SK-N-SH treated with all-trans-retinoic acid at 6 μM for 48 hours (cell line): ENCODE data around the gene IYD.

Experiments
- ARNTL ChIP-seq: fragments of 450-650 bp; formaldehyde crosslinking; IDR thresholded peaks from 2 replicates; pipeline ENCODE4 v1.5.0; 2020; ENCODE audit warnings: low read depth, mild to moderate bottlenecking, moderate library complexity, borderline replicate concordance
- CREB5 ChIP-seq: fragments of 250-450 bp; sonication (Bioruptor Pico); IDR thresholded peaks from 2 replicates; pipeline ENCODE4 v1.5.1; 2020; ENCODE audit warnings: low read depth, mild to moderate bottlenecking, moderate library complexity
- ISL1 ChIP-seq: fragments of 250-450 bp; sonication (Bioruptor Pico); IDR thresholded peaks from 2 replicates; pipeline ENCODE4 v2.1.2; 2022; ENCODE audit warnings: mild to moderate bottlenecking, moderate library complexity
- PATZ1 ChIP-seq: fragments of 250-450 bp; sonication (Bioruptor Pico); IDR thresholded peaks from 2 replicates; pipeline ENCODE4 v1.8.0; 2020; ENCODE audit warnings: mild to moderate bottlenecking, moderate library complexity, borderline replicate concordance
- RARB ChIP-seq: fragments of 250-450 bp; sonication (Bioruptor Pico); IDR thresholded peaks from 2 replicates; pipeline ENCODE4 v1.8.0; 2021; ENCODE audit warnings: mild to moderate bottlenecking, moderate library complexity
- ZC3H10 ChIP-seq: fragments of 250-450 bp; sonication (Bioruptor Pico); IDR thresholded peaks from 2 replicates; pipeline ENCODE4 v1.5.1; 2021; ENCODE audit warnings: mild to moderate bottlenecking, moderate library complexity
- ZFP3 ChIP-seq: fragments of 250-450 bp; sonication (Bioruptor Pico); IDR thresholded peaks from 2 replicates; pipeline ENCODE4 v1.5.0; 2020; ENCODE audit warnings: mild to moderate bottlenecking, moderate library complexity
- ZFP30 ChIP-seq: fragments of 450-650 bp; formaldehyde crosslinking; IDR thresholded peaks from 2 replicates; pipeline ENCODE4 v1.5.0; 2022; ENCODE audit warnings: mild to moderate bottlenecking, moderate library complexity

GRCh38 chr6:150444308-150444707, 75.5 kb downstream of the IYD start:
- TF ChIP-seq ZFP30 (CRISPR knock-in tag) (no peak), RARB (CRISPR knock-in tag) (no peak), PATZ1 (CRISPR knock-in tag) (no peak), ZFP3 (CRISPR knock-in tag) (no peak), CREB5 (CRISPR knock-in tag) (no peak), ZC3H10 (CRISPR knock-in tag) (no peak), ARNTL (CRISPR knock-in tag) (no peak), ISL1 (no peak)
